Measurements from ENCODE around the gene INAFM1.

The INAFM1 gene

DNA sequence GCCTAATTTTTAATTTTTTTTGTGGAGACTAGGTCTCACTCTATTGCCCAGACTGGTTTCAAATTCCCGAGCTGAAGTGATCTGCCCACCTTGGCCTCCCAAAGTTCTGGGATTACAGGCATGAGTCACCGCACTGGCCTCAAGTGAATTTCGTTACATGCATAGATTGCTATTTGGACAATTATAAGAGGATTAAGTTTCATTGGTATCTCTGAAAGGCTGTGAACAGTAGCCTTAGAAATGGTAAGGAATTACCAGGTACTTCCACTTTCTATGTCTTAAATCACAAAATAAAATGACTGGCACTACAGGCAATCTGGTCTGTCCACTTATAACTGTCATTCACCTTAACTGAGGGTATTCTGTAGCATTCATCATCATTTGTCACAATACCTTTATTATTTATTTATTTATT, 21.2 kb upstream of the INAFM1 start (continued):
- TF ChIP-seq ZNF530 (tag by site-specific recombination; IDR thresholded peaks at IDR 0.05; ENCODE audit: low read depth) (no peak), KLF10 (tag by site-specific recombination; IDR thresholded peaks at IDR 0.05) (peak; percentile 88), ZNF561 (tag by site-specific recombination; IDR thresholded peaks at IDR 0.05; ENCODE audit: borderline replicate concordance) (0 out of 2 replicates have a peak, but pooled peaks have one; percentile 27), ZBTB7A (tag by site-specific recombination; IDR thresholded peaks at IDR 0.05; ENCODE audit: low read depth) (no peak), ZNF112 (tag by site-specific recombination; IDR thresholded peaks at IDR 0.05) (no peak), ZNF23 (tag by site-specific recombination; IDR thresholded peaks at IDR 0.05; ENCODE audit: borderline replicate concordance) (no peak), ZNF555 (tag by site-specific recombination; conservative IDR thresholded peaks at IDR 0.05) (no peak), SP7 (tag by site-specific recombination; IDR thresholded peaks at IDR 0.05) (peak; percentile 98), SCRT2 (tag by site-specific recombination; IDR thresholded peaks at IDR 0.05) (peak; percentile 43; the same call in 1 of the 2 replicates), TRIM28 (IDR thresholded peaks at IDR 0.05; ENCODE audit: borderline replicate concordance, low read length) (no peak; the same call in 1 of the 2 replicates), EGR2 (tag by site-specific recombination; IDR thresholded peaks at IDR 0.05; ENCODE audit: low read depth) (no peak), ZNF155 (tag by site-specific recombination; IDR thresholded peaks at IDR 0.05) (no peak), ZNF350 (tag by site-specific recombination; IDR thresholded peaks at IDR 0.05) (no peak), ZNF664 (tag by site-specific recombination; IDR thresholded peaks at IDR 0.05) (no peak), ZSCAN30 (tag by site-specific recombination; IDR thresholded peaks at IDR 0.05) (peak; percentile 33; the same call in 1 of the 2 replicates), ZNF37A (tag by site-specific recombination; IDR thresholded peaks at IDR 0.05) (no peak), ZIC2 (tag by site-specific recombination; IDR thresholded peaks at IDR 0.05) (no peak), ZNF24 (tag by site-specific recombination; IDR thresholded peaks at IDR 0.05) (peak; percentile 89), ZNF354C (tag by site-specific recombination; IDR thresholded peaks at IDR 0.05; ENCODE audit: borderline replicate concordance, low read depth) (no peak), ZNF558 (tag by site-specific recombination; IDR thresholded peaks at IDR 0.05) (0 out of 2 replicates have a peak, but pooled peaks have one; percentile 67), ZBTB17 (tag by site-specific recombination; IDR thresholded peaks at IDR 0.05) (peak; percentile 88), FEZF1 (tag by site-specific recombination; IDR thresholded peaks at IDR 0.05) (peak; percentile 65), ZNF473 (tag by site-specific recombination; IDR thresholded peaks at IDR 0.05) (no peak), GFI1B (tag by site-specific recombination; IDR thresholded peaks at IDR 0.05) (peak; percentile 43; the same call in 1 of the 2 replicates)
- TF ChIP-seq, protein P1, sequence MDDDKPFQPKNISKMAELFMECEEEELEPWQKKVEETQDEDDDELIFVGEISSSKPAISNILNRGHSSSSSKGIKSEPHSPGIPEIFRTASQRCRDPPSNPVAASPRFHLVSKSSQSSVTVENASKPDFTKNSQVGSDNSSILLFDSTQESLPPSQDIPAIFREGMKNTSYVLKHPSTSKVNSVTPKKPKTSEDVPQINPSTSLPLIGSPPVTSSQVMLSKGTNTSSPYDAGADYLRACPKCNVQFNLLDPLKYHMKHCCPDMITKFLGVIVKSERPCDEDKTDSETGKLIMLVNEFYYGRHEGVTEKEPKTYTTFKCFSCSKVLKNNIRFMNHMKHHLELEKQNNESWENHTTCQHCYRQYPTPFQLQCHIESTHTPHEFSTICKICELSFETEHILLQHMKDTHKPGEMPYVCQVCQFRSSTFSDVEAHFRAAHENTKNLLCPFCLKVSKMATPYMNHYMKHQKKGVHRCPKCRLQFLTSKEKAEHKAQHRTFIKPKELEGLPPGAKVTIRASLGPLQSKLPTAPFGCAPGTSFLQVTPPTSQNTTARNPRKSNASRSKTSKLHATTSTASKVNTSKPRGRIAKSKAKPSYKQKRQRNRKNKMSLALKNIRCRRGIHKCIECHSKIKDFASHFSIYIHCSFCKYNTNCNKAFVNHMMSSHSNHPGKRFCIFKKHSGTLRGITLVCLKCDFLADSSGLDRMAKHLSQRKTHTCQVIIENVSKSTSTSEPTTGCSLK (tag by site-specific recombination; IDR thresholded peaks at IDR 0.05): no peak
- TF ChIP-seq, protein P2, sequence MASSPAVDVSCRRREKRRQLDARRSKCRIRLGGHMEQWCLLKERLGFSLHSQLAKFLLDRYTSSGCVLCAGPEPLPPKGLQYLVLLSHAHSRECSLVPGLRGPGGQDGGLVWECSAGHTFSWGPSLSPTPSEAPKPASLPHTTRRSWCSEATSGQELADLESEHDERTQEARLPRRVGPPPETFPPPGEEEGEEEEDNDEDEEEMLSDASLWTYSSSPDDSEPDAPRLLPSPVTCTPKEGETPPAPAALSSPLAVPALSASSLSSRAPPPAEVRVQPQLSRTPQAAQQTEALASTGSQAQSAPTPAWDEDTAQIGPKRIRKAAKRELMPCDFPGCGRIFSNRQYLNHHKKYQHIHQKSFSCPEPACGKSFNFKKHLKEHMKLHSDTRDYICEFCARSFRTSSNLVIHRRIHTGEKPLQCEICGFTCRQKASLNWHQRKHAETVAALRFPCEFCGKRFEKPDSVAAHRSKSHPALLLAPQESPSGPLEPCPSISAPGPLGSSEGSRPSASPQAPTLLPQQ (tag by site-specific recombination; IDR thresholded peaks at IDR 0.05): peak; percentile 68; the same call in 1 of the 2 replicates
- TF ChIP-seq, protein P3, sequence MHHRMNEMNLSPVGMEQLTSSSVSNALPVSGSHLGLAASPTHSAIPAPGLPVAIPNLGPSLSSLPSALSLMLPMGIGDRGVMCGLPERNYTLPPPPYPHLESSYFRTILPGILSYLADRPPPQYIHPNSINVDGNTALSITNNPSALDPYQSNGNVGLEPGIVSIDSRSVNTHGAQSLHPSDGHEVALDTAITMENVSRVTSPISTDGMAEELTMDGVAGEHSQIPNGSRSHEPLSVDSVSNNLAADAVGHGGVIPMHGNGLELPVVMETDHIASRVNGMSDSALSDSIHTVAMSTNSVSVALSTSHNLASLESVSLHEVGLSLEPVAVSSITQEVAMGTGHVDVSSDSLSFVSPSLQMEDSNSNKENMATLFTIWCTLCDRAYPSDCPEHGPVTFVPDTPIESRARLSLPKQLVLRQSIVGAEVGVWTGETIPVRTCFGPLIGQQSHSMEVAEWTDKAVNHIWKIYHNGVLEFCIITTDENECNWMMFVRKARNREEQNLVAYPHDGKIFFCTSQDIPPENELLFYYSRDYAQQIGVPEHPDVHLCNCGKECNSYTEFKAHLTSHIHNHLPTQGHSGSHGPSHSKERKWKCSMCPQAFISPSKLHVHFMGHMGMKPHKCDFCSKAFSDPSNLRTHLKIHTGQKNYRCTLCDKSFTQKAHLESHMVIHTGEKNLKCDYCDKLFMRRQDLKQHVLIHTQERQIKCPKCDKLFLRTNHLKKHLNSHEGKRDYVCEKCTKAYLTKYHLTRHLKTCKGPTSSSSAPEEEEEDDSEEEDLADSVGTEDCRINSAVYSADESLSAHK (tag by site-specific recombination; IDR thresholded peaks at IDR 0.05): peak; percentile 68
- TF ChIP-seq, protein P4, sequence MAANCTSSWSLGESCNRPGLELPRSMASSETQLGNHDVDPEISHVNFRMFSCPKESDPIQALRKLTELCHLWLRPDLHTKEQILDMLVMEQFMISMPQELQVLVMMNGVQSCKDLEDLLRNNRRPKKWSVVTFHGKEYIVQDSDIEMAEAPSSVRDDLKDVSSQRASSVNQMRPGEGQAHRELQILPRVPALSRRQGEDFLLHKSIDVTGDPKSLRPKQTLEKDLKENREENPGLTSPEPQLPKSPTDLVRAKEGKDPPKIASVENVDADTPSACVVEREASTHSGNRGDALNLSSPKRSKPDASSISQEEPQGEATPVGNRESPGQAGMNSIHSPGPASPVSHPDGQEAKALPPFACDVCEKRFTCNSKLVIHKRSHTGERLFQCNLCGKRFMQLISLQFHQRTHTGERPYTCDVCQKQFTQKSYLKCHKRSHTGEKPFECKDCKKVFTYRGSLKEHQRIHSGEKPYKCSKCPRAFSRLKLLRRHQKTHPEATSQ (tag by site-specific recombination; IDR thresholded peaks at IDR 0.05): no peak
- TF ChIP-seq, protein P5, sequence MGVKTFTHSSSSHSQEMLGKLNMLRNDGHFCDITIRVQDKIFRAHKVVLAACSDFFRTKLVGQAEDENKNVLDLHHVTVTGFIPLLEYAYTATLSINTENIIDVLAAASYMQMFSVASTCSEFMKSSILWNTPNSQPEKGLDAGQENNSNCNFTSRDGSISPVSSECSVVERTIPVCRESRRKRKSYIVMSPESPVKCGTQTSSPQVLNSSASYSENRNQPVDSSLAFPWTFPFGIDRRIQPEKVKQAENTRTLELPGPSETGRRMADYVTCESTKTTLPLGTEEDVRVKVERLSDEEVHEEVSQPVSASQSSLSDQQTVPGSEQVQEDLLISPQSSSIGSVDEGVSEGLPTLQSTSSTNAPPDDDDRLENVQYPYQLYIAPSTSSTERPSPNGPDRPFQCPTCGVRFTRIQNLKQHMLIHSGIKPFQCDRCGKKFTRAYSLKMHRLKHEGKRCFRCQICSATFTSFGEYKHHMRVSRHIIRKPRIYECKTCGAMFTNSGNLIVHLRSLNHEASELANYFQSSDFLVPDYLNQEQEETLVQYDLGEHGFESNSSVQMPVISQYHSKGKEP (tag by site-specific recombination; IDR thresholded peaks at IDR 0.05): peak; percentile 68
- TF ChIP-seq, protein P6, sequence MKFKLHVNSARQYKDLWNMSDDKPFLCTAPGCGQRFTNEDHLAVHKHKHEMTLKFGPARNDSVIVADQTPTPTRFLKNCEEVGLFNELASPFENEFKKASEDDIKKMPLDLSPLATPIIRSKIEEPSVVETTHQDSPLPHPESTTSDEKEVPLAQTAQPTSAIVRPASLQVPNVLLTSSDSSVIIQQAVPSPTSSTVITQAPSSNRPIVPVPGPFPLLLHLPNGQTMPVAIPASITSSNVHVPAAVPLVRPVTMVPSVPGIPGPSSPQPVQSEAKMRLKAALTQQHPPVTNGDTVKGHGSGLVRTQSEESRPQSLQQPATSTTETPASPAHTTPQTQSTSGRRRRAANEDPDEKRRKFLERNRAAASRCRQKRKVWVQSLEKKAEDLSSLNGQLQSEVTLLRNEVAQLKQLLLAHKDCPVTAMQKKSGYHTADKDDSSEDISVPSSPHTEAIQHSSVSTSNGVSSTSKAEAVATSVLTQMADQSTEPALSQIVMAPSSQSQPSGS (tag by site-specific recombination; IDR thresholded peaks at IDR 0.05; ENCODE audit: low read depth): no peak
